Suprapubic skin (tissue), 3 donors: ENCODE measurements around the gene COL7A1.

ENCODE experiments used
- POLR2A ChIP-seq, 2 donors: fragments of 450-650 bp; IDR thresholded peaks; one replicate each; pipeline ENCODE4 v1.6.1; 2017; ENCODE audit warnings: antibody characterized with exemption in 2 of 2, mild to moderate bottlenecking in 2 of 2, moderate library complexity in 2 of 2
- TF ChIP-seq, protein P1 (sequence below), 2 donors: fragments of 200-600 bp in 1 of 2; fragments of 450-650 bp in 1 of 2; sonication (generic) in 1 of 2; IDR thresholded peaks; one replicate each; pipeline ENCODE4 v1.5.1; 2016 to 2019; ENCODE audit warnings: antibody characterized with exemption in 2 of 2, mild to moderate bottlenecking in 1 of 2, moderate library complexity in 1 of 2

DNA sequence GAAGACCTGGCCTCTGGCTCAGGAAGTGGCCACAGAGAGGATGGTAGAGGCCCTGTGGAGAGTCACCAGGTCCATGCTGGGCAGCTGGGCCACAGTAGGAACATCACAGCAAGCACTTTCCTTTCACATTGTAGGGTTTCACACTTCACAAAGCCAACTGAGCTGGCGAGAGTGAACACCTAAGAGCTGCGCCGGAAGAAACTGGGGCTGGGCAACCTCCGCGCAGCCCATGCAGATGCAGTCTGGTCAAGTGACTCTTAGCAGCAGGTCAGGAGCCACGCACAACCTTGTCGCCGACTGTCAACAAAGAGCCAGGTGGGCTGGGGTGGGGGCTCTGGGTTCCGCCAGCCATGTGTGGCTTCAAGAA lies 75.9 kb downstream of the COL7A1 start:
- TF ChIP-seq POLR2A (IDR thresholded peaks at IDR 0.05): no peak
- TF ChIP-seq, protein P1, sequence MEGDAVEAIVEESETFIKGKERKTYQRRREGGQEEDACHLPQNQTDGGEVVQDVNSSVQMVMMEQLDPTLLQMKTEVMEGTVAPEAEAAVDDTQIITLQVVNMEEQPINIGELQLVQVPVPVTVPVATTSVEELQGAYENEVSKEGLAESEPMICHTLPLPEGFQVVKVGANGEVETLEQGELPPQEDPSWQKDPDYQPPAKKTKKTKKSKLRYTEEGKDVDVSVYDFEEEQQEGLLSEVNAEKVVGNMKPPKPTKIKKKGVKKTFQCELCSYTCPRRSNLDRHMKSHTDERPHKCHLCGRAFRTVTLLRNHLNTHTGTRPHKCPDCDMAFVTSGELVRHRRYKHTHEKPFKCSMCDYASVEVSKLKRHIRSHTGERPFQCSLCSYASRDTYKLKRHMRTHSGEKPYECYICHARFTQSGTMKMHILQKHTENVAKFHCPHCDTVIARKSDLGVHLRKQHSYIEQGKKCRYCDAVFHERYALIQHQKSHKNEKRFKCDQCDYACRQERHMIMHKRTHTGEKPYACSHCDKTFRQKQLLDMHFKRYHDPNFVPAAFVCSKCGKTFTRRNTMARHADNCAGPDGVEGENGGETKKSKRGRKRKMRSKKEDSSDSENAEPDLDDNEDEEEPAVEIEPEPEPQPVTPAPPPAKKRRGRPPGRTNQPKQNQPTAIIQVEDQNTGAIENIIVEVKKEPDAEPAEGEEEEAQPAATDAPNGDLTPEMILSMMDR (IDR thresholded peaks at IDR 0.05): no peak
